GM18519 (cell line): ENCODE data around the gene SPNS2.

Source experiments
- ATAC-seq: cut with Tn5 transposase; IDR thresholded peaks from one replicate; pipeline ENCODE4 v1.9.1; 2021; ENCODE audit warnings: mild to moderate bottlenecking, moderate library complexity; ENCODE audit not compliant: unreplicated experiment, low FRiP score

SPNS2 gene

GRCh38 chr17:4535667-4536258 is 37.1 kb downstream of the SPNS2 start:
- ATAC-seq: no peak

- no peak for ATAC-seq
Measured at GRCh38 chr17:4536259-4536741, 37.6 kb downstream of the SPNS2 start.

GRCh38 chr17:4536742-4537411 is 38.2 kb downstream of the SPNS2 start:
- ATAC-seq: no peak

GRCh38 chr17:4537451-4538235 is 39.0 kb downstream of the SPNS2 start:
- ATAC-seq: no peak

- ATAC-seq: no peak
Measured at GRCh38 chr17:4538236-4539002, 39.7 kb downstream of the SPNS2 start.

- ATAC-seq: no peak
Measured at GRCh38 chr17:4539025-4539424, 40.3 kb downstream of the SPNS2 start.

GRCh38 chr17:4539576-4540223 is 41.0 kb downstream of the SPNS2 start:
- no peak for ATAC-seq

- no peak for ATAC-seq
Measured at GRCh38 chr17:4540224-4540651, 41.6 kb downstream of the SPNS2 start.

GRCh38 chr17:4540687-4541327 is 42.1 kb downstream of the SPNS2 start:
- ATAC-seq: no peak

- no peak for ATAC-seq
Measured at GRCh38 chr17:4541328-4542002, 42.8 kb downstream of the SPNS2 start.

GRCh38 chr17:4542003-4542725 is 43.5 kb downstream of the SPNS2 start:
- no peak for ATAC-seq

- ATAC-seq: no peak
Measured at GRCh38 chr17:4542726-4543191, 44.1 kb downstream of the SPNS2 start.

- ATAC-seq: no peak
Measured at GRCh38 chr17:4543557-4544026, 44.9 kb downstream of the SPNS2 start.

- ATAC-seq: no peak
Measured at GRCh38 chr17:4544135-4544950, 45.7 kb downstream of the SPNS2 start.

- no peak for ATAC-seq
Measured at GRCh38 chr17:4544951-4545216, 46.2 kb downstream of the SPNS2 start.

- ATAC-seq: no peak
Measured at GRCh38 chr17:4545217-4545951, 46.7 kb downstream of the SPNS2 start.
